ENCODE data around the gene KLHL18.
A peak's percentile ranks its signal among the peaks of the same experiment; 100 is the strongest.
"Not testable (repeated sequence)": the region's sequence is repeated elsewhere in the genome, so short reads cannot be mapped to it uniquely, and the experiment has no call there.

Gene KLHL18

DNA sequence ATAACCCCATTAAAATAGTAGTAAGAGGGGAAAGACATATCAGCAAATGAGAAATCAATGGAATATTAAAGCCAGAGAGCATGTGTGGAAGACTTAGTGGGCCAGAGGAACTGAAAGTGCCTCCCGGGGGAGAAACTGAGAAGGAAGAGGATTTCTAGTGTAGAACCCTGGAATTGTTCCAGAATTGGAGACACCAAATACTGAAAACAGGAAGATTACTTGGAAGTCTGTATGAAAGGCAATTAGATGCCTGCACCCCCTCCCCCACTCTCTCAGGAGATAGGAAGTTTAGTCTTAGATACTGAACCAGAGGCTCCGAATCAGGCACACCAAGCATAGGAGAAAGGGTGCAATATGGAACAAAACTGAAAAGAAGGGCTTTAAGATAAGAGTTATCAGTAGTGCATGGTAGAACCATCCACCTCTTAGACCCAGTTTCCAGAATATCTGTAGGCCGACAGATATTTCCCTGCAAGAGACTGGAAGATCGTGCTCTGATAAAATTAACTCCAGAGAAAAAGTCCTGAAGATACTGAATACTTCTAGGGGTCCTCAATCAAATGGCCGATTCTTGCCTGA, 32.4 kb downstream of the KLHL18 start:
- no peak for DNase-seq

DNA sequence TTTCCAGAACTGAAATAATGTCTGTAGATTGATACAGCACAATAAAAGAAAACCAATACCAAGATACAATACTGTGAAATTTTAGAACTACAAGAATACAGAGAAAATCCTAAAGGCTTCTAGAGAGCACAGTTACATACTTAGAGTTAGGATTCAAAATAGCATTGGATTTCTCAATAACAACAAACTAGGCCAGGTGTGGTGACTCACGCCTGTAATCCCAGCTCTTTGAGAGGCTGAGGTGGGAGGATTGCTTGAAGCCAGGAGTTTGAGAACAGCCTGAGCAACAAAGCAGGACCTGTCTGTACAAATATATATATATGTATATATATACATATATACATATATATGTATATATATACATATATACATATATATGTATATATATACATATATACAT, 33.4 kb downstream of the KLHL18 start:
- DNase-seq: not testable (repeated sequence)

DNA sequence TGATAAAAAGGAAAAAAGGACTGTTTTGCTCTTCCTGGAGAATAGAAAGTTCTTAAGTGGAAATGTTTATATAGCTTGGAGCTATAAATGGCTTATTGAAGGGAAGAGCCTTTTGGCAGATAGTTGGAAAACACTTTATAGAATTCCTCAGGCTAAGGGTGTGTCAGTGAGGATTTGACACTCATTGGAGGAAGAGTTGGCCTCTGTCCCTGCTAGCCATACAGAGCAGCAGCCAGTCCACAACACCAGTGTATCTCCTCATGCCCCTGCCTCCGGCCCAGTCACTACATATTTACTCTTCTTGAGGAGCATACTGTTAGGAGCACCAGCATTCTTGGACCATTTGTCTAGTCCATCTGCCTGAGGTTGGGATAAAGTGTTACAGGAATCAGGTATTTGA, 36.2 kb downstream of the KLHL18 start:
- no peak for DNase-seq

DNA sequence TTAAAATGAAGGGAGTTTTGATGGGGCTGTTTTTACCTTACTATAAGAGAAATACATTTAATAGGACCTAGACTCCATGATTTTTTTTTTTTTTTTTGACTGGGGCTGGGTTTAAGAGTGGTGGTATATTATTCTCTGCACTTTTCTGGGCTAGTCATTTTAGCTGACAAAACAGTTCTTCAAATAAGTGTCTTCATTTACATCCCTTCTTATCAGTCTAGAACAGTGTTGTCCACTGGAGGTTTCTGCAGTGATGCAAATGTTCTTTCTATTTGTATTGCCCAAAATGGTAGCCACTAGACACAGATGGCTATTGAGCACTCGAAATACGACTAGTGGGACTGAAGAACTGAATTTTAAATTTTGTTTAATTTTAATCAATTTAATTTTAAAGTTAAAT, 37.2 kb downstream of the KLHL18 start:
- no peak for DNase-seq

DNA sequence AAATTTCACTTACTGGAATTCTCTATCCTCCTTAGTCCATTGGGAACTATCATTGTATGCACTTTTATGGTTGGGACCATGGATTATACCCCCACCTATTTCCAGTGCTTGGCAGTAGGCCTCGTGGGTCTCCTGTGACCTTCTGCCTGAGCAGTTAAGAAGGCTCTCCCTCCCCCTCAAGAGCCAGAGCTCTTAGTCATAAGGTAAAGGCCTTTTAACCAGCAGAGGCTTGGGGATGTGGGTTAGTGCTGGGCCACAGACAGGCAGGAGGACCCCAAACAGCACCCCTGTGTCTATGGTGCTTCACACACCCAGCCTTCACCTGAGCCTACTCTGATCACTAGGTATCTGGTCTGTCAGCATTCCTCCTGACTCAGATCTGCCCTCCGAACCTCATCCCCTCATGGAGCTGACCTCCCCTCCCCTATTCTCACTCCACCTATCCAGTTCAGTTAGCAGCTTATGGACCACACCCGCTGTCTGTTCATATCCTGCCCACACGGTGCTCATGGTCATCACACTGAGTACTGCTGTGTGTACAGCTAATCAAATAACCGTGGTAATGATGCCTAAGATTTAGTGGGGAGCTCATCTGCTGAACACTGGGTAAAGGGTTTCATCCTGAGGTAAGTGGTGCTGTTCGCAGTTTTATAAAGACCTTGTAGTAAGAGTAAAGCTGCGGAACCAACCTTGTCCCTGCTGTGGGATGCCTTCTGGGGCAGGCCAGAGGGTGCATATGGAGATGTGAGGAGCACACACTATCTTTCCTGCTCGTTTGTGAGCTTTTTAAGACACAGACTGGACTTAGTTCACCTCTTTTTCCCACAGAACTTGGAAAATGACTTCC, 40.9 kb downstream of the KLHL18 start:
- DNase-seq: no peak

DNA sequence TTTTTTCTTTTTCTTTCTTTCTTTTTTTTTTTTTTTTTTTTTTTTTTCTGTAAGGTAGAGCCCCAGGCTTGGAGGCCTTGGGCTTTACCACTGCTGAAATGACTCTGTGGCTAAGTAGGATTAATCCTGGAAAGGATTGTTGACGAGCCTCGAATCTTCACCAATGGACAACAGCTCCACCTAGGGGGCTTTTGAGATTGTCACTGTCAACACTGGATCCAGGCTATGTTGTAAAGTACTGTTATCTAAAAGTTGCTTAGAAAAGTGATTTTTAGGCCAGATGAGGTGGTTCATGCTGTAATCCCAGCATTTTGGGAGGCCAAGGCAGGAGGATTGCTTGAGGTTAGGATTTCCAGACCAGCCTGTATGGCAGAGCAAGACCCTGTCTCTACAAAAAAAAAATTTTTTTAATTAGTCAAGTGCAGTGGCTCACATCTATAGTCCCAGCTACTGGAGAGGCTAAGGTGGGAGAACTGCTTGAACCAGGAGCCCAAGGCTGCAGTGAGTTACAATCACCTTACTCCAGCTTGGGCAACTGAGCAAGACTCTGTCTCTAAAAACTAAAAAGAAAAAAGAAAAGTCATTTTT, 41.6 kb downstream of the KLHL18 start:
- DNase-seq: peak; percentile 41 to 49

DNA sequence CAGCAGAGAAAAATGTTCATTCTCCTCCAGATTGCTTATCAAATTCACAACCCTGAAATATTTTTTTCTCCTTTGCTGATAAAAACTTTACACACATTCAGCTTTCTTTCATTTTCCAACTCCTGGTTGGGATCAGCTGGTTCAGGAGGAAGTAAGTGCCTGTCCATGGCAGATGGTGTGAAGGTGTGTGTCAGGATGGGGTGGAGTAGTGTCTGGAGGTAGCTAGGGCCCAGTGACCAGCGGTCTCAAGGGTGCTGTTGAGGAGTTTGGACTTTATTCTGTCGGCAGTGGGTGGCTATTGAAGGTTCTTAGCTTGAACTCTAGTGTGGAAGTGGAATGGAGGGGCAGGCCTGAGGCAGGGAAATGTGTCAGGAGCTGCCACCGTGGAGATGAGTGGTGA, 51.2 kb downstream of the KLHL18 start:
- DNase-seq: no peak

DNA sequence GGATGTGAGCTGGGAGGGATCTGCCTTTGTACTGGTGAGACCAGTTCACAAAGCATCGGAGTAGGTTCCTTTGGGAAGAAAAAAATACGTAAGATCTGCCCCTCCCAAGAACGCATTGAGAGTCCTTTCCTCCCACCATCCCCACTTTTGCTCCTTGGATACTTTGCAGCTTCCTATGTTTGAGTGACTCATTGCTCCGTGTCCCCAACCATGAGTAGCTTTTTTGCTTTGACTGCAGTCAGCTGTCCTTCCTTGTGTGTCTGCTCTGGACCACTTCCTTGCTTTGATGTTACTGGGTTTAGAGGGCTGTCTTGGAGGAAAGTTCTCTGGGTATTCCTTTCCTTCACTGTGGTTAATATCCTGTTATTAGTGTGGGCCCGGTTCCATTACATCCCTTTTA, 54.9 kb downstream of the KLHL18 start:
- no peak for DNase-seq

DNA sequence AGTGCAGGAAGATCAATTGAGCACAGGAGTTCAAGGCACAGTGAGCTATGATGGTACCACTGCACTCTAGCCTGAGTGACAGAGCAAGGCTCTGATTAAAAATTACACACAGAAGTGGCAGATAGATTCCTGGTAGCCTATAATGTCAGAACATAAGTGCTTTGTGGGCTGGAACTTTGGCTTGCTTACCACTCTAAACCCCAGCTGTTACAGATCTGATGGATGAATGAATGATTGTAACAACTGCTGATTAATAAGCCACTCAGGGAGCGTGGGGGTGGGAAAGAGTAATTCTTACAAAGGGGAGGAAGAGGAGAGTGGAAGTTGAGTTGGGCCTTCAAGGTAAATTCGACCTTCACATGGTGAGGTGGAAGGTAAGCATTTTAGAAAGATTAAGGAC, 57.2 kb downstream of the KLHL18 start:
- DNase-seq: no peak

DNA sequence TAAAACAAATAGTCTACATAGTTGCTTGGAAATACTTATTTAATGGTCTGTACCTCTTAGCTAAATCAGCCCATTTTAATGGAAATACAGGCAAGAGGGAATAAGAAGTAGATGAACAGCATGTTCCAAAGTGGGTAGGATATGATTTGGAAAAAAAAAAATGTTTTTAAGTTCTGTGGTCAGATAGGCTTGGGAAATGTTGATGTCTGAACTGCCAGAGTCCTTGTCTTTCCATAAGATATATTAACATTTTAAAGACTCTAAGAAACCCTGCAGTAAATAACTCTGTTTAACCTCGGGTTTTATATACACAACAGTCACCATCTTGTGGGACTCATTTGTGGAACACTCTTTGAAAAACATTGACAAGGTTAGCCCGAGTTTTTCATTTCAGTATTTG, 58.1 kb downstream of the KLHL18 start:
- no peak for DNase-seq

DNA sequence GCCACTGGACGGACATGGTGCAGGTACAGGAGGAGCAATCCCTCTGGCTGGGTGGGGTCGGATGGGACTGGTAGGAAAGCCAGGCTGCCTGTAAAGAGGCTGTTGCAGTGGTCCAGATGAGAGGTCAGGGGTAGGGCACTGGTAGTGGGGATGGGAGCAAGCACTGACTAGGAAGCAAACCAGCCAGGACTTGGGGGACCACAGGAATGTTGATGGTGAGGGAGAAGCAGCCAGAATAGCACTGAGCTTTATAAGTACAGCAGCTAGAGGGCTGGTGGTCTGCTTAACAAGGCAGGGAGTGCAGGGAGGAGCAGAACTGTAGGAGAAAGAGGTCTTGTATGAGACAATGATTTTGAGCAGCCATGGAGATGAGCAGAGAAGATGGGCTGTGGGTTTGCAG, 59.4 kb downstream of the KLHL18 start:
- DNase-seq: no peak

DNA sequence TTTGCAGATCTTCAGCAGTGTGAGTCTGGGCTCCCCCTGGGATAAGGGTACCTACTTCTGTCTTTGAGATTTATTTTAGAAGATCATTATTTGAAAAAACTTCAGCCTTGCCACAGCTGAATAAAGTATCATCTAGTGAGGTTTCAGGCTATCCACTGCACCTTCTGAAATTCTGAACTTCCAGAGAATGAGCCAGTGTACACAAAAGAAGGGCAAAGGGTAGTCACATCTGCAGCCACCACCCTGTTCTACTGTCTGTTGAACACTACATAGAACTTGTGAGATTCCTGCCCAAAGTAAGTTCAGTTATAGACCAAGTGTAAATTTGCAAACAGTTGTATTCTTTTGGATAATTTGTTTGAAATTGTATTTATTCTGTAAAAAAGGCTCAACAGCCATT, 60.1 kb downstream of the KLHL18 start:
- no peak for DNase-seq

DNA sequence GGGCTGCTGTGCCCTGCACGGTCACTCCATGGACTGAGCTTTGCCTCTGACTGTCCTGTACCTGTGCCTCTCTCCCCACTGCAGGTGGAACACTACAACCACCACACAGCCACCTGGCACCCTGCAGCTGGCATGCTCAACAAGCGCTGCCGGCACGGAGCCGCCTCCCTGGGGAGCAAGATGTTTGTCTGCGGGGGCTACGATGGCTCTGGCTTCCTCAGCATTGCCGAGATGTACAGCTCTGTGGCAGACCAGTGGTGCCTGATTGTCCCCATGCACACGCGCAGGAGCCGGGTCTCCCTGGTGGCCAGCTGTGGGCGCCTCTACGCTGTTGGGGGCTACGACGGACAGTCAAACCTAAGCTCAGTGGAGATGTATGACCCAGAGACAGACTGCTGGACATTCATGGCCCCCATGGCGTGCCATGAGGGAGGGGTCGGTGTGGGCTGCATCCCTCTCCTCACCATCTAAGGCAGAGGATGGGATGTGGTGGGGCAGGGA, 60.8 kb downstream of the KLHL18 start:
- DNase-seq: no peak

DNA sequence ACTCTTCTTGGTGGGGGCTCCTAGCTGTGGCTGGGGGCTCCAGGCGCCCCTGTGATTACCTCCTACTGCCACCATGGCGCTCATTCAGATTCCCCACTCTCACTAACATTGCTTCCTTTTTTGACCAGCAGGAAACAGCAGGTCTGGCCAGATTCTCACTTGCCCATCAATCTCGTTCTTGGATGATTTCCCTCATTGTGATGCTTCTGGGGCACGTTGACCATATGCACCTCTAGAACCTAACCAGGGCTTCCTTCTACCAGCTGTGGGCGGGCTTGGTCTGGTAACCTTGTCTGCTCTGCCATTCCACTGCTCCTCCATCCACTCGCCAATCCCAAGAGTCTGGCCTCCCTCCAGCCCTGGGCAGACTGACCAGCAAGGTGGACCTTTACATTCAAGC, 62.2 kb downstream of the KLHL18 start:
- no peak for DNase-seq

DNA sequence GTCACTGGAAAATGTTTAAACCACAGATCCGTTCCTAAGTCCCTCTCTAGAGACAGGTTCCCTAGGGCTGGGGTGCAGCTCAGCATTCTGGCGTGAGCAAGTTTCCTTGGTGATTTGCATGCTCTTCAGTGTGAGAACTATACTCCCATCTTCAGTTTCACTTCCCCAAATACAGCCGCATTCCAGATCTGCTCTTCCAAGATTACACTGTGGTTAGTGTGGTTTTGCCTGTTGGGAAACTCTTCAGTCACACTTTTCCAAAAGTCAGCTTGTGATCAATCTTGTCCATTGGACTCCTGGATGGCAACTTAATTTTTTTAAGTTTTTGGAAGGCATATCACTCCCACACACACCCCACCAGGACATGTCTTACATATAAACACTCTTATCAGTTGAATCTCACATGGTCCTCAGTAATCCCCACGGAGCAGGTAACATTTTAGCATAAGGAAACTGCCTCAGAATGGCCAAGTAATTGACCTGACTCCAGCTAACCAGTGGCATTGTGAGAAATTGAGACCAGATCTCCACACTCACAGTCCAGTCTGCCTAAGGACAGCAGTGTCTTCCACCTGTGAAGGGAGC, 64.6 kb downstream of the KLHL18 start:
- DNase-seq: no peak

DNA sequence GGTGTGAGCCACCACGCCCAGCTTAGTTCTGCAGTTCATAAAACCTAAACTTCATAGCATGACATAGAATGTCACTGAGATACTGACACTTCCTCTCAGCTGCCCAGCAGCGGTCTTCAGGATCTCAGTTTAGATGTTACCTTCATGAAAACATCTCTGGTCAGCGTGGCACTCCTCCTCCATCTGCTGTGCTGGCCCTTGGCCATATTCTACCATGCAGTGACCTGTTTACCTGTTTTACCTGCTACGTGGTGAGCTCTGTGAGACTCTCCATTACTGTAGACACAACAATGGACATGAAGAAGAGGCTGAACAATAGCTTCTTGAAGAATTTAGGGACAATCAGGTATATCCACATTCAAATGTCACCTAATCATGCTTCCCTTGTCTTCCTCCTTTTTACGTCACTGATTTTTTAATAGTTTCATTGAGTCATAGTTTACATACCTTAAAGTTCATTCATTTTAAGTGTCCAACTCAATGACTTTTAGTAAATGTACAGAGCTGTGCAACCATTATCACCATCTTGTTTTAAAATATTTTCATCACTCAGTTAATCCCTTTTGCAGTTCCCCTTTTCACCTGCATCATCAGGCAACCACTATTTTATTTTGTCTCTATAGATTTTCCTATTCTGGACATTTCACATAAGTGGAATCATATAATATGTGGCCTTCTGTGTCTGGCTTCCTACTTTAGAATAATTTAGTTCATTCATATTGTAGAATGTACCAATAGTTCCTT, 65.8 kb downstream of the KLHL18 start:
- no peak for DNase-seq

DNA sequence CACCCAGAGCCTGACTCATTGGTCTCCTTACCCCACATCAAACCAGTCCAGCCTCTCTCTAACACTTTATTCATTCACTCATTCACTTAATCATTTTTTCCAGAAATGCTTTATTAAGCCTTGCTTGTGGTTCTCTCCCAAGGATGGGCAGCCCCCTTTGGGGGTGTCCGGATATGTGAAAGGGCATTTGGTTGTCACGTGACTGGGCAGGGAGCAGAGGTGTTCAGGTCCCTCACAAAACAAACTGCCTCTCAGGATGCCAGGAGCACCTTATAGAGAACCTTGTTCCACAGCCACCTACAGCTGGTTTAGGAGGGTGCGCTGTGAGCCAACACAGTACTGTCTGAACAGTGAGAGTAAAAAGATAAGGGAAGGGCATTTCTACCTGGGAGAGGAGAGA, 72.3 kb downstream of the KLHL18 start:
- no peak for DNase-seq

DNA sequence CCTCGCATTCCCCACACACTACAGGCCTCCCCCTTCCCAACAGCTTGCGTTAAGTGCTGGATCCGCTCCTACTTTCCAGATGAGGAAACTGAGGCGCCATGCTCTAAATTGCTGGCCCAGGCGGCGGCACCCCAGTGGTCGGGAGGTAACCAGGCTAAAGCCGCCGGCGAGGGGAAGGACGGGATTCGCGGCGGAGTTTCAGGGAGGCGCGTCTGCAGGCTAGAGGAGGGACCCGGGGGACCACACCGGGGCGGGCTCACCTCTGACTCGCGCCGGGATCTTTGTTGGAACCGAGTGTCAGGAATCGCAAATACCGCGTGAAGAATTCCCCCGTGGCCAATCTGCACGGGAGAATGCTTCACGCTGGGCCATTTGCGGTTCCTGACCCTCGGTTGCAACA, 73.5 kb downstream of the KLHL18 start:
- DNase-seq: no peak

DNA sequence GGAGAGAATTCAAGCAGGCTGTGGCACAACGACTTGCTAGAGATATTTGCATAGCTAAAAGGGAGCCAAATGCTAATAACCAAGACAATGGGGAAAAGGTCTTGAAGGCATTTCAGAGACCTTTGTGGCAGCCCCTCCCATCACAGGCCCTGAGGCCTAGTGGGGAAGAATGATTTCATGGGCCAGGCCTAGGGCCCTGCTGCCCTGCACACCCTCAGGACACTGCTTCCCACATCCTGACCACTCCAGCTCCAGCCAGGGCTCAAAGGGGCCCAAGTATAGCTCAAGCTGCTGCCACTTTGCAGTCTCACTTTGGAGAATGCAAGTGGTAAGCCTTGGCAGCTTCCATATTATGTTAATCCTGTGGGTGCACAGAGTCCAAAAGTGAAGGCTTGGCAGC, 76.6 kb downstream of the KLHL18 start:
- DNase-seq: no peak

DNA sequence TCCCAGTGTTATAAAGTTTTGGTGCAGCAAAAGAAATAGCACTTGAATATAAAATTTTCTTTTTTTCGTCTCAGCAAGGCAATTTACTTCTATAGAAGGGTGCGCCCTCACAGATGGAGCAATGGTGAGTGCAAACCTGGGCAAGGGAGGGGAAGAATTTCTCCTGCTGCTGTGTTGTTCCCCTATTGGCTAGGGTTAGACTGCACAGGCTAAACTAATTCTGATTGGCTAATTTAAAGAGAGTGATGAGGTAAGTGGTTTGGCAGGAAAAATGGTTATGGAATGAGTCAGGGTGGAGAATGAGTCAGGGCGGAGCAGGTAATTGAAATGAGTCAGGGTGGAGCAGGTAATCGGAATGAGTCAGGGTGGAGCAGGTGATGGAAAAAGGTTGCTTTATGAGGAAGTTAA, 77.4 kb downstream of the KLHL18 start:
- DNase-seq: peak in 1 of 2 donors; percentile 21

DNA sequence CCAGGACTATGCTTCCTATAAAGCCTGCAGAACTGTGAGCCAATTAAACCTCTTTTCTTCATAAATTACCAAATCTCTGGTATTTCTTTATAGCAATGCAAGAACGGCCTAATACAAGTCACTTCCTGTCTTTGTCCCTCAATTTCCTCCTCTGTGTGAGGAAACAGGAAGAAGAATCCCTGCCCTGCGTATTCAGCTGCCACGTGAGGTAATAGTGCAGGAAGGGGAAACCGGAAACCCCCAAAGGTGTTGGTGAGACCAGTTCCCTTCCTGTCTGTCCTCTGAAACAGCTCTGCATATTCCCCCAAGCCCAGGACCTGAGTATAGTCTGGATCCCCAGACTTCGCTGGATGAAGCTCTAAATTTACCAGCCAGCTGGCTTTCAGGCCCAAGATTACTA, 80.0 kb downstream of the KLHL18 start:
- DNase-seq: no peak

DNA sequence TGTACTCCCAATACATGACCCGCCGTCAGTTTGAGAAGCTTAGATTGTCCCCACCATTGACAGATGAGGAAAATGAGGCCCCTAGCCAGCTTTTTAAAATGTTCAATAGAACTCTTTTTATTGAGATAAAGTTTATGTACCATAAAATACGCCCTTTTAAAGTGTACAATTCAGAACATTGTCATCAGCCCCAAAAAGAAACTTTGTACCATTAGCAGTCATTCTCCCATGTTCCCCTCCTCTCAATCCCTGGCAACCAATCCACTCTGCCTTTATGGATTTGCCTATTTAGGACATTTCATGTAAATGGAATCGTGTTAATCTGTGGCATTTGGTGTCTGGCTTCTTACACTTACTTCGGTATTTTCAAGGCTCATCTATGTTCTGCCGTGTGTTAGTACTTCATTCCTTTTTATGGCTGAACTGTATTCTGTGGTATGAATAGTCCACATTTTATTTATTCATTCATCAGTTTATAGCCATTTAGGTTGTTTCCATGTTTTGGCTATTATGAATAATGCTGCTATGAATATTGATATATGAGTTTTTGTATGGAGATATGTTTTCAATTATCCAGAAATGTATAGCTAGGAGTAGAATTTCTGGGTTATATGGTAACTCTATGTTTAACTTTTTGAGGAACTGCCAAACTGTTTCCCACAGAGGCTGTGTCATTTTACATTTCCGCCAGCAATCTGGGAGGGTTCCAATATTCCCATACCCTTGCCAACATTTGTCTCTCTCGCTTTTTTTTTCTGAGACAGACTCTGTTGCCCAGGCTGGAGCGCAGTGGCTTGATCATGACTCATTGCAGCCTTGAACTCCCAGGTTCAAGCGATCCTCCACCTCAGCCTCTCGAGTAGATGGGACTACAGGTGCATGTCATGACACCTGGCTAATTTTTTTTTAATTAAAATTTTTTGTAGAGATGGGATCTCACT, 82.7 kb downstream of the KLHL18 start:
- DNase-seq: no peak

Measured in stimulated activated CD4-positive, alpha-beta T cell treated with anti-CD3 and anti-CD28 coated beads, Interleukin-2, amount 100 ng/mL, for 24 hours (primary cell).